ENCODE measurements around the gene GLYR1. TPM values are rescaled to one million over a fixed set of nuclear protein-coding genes. Genes with fewer than 3 reads are reported as not detected.

The GLYR1 gene
- total and polyA plus RNA-seq, 2 experiments from 2014 or later = 59.9 to 105 TPM

DNA sequence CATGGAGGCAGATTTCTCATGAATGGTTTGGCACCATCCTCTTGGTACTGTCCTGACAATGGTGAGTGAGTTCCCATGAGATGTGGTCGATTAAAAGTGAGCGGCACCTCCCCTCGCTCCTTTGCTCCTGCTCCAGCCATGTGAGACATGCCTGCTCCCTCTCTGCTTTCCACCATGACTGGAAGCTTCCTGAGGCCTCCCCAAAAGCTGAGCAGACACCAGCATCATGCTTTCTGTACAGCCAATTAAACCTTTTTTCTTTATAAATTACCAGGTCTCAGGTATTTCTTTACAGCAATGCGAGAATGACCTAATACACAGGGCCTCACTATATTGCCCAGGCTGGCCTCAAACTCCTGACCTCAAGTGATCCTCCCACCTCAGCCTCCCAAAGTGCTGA, 92.2 kb downstream of the GLYR1 start (continued):
- TF ChIP-seq CTCF (conservative IDR thresholded peaks at IDR 0.05; ENCODE audit: low read depth in 2 of 2) (no peak), STAT1 (IDR thresholded peaks at IDR 0.05; ENCODE audit: unreplicated experiment) (no peak)

GRCh38 chr16:4753227-4753626, 93.9 kb downstream of the GLYR1 start:
- Histone ChIP-seq H3F3A (replicated peaks; ENCODE audit: low read depth) (no peaks in the 10 kb centered on the region), H3K4me3 (no peak overlapping the region), H3K79me2 (replicated peaks; ENCODE audit: insufficient read depth) (no peaks in the 10 kb centered on the region), H2AFZ (no peak overlapping the region), H3K27ac (ENCODE audit: low read depth) (no peak overlapping the region), H3K27me3 (ENCODE audit: insufficient read depth) (no peaks in the 10 kb centered on the region), H3K4me2 (no peak overlapping the region), H3K36me3 (ENCODE audit: insufficient read depth) (peaks cover 13% of the 10 kb centered on the region; the same call in 1 of the 2 replicates), H3K4me1 (ENCODE audit: insufficient read depth) (no peaks in the 10 kb centered on the region), H4K20me1 (replicated peaks; ENCODE audit: insufficient read depth) (no peaks in the 10 kb centered on the region; the same call in 1 of the 2 replicates), H3K9me2 (ENCODE audit: insufficient read depth) (no peaks in the 10 kb centered on the region)
- TF ChIP-seq CREB1 (CRISPR knock-in tag; IDR thresholded peaks at IDR 0.05; ENCODE audit: low read depth) (no peak), REST (IDR thresholded peaks at IDR 0.05; ENCODE audit: unreplicated experiment) (no peak), POLR2AphosphoS5 (IDR thresholded peaks at IDR 0.05; ENCODE audit: low read depth) (no peak)
- TF ChIP-seq, protein P1, sequence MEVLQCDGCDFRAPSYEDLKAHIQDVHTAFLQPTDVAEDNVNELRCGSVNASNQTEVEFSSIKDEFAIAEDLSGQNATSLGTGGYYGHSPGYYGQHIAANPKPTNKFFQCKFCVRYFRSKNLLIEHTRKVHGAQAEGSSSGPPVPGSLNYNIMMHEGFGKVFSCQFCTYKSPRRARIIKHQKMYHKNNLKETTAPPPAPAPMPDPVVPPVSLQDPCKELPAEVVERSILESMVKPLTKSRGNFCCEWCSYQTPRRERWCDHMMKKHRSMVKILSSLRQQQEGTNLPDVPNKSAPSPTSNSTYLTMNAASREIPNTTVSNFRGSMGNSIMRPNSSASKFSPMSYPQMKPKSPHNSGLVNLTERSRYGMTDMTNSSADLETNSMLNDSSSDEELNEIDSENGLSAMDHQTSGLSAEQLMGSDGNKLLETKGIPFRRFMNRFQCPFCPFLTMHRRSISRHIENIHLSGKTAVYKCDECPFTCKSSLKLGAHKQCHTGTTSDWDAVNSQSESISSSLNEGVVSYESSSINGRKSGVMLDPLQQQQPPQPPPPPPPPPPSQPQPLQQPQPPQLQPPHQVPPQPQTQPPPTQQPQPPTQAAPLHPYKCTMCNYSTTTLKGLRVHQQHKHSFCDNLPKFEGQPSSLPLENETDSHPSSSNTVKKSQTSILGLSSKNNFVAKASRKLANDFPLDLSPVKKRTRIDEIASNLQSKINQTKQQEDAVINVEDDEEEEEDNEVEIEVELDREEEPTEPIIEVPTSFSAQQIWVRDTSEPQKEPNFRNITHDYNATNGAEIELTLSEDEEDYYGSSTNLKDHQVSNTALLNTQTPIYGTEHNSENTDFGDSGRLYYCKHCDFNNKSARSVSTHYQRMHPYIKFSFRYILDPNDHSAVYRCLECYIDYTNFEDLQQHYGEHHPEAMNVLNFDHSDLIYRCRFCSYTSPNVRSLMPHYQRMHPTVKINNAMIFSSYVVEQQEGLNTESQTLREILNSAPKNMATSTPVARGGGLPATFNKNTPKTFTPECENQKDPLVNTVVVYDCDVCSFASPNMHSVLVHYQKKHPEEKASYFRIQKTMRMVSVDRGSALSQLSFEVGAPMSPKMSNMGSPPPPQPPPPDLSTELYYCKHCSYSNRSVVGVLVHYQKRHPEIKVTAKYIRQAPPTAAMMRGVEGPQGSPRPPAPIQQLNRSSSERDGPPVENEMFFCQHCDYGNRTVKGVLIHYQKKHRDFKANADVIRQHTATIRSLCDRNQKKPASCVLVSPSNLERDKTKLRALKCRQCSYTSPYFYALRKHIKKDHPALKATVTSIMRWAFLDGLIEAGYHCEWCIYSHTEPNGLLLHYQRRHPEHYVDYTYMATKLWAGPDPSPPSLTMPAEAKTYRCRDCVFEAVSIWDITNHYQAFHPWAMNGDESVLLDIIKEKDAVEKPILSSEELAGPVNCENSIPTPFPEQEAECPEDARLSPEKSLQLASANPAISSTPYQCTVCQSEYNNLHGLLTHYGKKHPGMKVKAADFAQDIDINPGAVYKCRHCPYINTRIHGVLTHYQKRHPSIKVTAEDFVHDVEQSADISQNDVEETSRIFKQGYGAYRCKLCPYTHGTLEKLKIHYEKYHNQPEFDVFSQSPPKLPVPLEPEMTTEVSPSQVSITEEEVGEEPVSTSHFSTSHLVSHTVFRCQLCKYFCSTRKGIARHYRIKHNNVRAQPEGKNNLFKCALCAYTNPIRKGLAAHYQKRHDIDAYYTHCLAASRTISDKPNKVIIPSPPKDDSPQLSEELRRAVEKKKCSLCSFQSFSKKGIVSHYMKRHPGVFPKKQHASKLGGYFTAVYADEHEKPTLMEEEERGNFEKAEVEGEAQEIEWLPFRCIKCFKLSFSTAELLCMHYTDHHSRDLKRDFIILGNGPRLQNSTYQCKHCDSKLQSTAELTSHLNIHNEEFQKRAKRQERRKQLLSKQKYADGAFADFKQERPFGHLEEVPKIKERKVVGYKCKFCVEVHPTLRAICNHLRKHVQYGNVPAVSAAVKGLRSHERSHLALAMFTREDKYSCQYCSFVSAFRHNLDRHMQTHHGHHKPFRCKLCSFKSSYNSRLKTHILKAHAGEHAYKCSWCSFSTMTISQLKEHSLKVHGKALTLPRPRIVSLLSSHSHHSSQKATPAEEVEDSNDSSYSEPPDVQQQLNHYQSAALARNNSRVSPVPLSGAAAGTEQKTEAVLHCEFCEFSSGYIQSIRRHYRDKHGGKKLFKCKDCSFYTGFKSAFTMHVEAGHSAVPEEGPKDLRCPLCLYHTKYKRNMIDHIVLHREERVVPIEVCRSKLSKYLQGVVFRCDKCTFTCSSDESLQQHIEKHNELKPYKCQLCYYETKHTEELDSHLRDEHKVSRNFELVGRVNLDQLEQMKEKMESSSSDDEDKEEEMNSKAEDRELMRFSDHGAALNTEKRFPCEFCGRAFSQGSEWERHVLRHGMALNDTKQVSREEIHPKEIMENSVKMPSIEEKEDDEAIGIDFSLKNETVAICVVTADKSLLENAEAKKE (CRISPR knock-in tag; IDR thresholded peaks at IDR 0.05) = no peak
- peaks cover 6% of the 10 kb centered on the region; the same call in 2 of the 3 replicates for H3K9me3 Mint-ChIP-seq
- H3K27me3 Mint-ChIP-seq (ENCODE audit: insufficient read depth, low read depth, poor library complexity) = no peaks in the 10 kb centered on the region
- H3K4me1 Mint-ChIP-seq = no peaks in the 10 kb centered on the region
- DNase-seq (ENCODE audit: low spot score) (no peak), ATAC-seq (no peak)
- H3K27ac Mint-ChIP-seq = no peak overlapping the region
- peaks cover 53% of the 10 kb centered on the region for H3K36me3 Mint-ChIP-seq (ENCODE audit: low read depth)
- H3K4me3 Mint-ChIP-seq = no peak overlapping the region; the same call in 2 of the 3 replicates

Data from GM23338 (cell line).